GM12878 (cell line): ENCODE results near the gene IL17RC. TPM values are rescaled to one million over a fixed set of nuclear protein-coding genes. Genes with fewer than 3 reads are reported as not detected.

Experiments
- BHLHE40 ChIP-seq, 2 experiments: fragments of 450-650 bp in 1 of 2; IDR thresholded peaks; 2 replicates each; pipeline ENCODE4 v1.6.1; 2011 to 2017; ENCODE audit warnings: low read depth in 2 of 2, borderline replicate concordance in 1 of 2, improper control_type of control experiment in 1 of 2, low read length in 1 of 2, mild to moderate bottlenecking in 1 of 2
- BRCA1 ChIP-seq: IDR thresholded peaks from 2 replicates; pipeline ENCODE4 v1.6.1; 2011; ENCODE audit warnings: low read depth, low read length, improper control_type of control experiment
- CREB1 ChIP-seq: IDR thresholded peaks from 2 replicates; pipeline ENCODE4 v1.6.1; 2012; ENCODE audit warnings: low read depth, mild to moderate bottlenecking, inconsistent platforms
- EED ChIP-seq: sonication (generic); IDR thresholded peaks from 2 replicates; pipeline ENCODE4 v1.6.1; 2016; ENCODE audit warnings: antibody characterized with exemption, low read depth
- ETV6 ChIP-seq, 2 experiments: fragments of 450-650 bp in 1 of 2; IDR thresholded peaks in 1 of 2; conservative IDR thresholded peaks in 1 of 2; 2 replicates each; pipeline ENCODE4 v1.6.1; 2014; ENCODE audit warnings: antibody characterized with exemption in 1 of 2, borderline replicate concordance in 1 of 2, low read depth in 1 of 2, mild to moderate bottlenecking in 1 of 2, moderate library complexity in 1 of 2
- GABPA ChIP-seq: IDR thresholded peaks from 2 replicates; pipeline ENCODE4 v1.6.1; 2014; ENCODE audit warnings: antibody characterized with exemption, low read depth, mild to moderate bottlenecking, inconsistent platforms
- GATAD2B ChIP-seq: fragments of 450-650 bp; conservative IDR thresholded peaks from 2 replicates; pipeline ENCODE4 v1.6.1; 2017; ENCODE audit warnings: low read depth, mild to moderate bottlenecking, moderate library complexity
- IKZF2 ChIP-seq, 2 experiments: fragments of 450-650 bp; IDR thresholded peaks; 2 replicates each; pipeline ENCODE4 v1.6.1; 2017; ENCODE audit warnings: mild to moderate bottlenecking in 2 of 2, moderate library complexity in 2 of 2
- KLF5 ChIP-seq: fragments of 450-650 bp; IDR thresholded peaks from 2 replicates; pipeline ENCODE4 v1.6.1; 2014; ENCODE audit warnings: mild to moderate bottlenecking; ENCODE audit not compliant: partially characterized antibody
- LARP7 ChIP-seq: fragments of 450-650 bp; IDR thresholded peaks from 2 replicates; pipeline ENCODE4 v1.6.1; 2017; ENCODE audit warnings: mild to moderate bottlenecking
- MEF2A ChIP-seq: IDR thresholded peaks from 2 replicates; pipeline ENCODE4 v1.6.1; 2011; ENCODE audit warnings: low read depth, mild to moderate bottlenecking, low read length, moderate library complexity; ENCODE audit not compliant: insufficient read depth
- MTA3 ChIP-seq: IDR thresholded peaks from 2 replicates; pipeline ENCODE4 v1.6.1; 2012; ENCODE audit warnings: low read length, inconsistent platforms, borderline replicate concordance
- PAX5 ChIP-seq: IDR thresholded peaks from 2 replicates; pipeline ENCODE4 v1.6.1; 2011; ENCODE audit warnings: low read depth, low read length, borderline replicate concordance
- PKNOX1 ChIP-seq: fragments of 450-650 bp; IDR thresholded peaks from 2 replicates; pipeline ENCODE4 v1.6.1; 2016; ENCODE audit warnings: mild to moderate bottlenecking
- POU2F2 ChIP-seq: IDR thresholded peaks from 3 replicates; pipeline ENCODE4 v1.6.1; 2011; ENCODE audit warnings: low read depth, mild to moderate bottlenecking, low read length, borderline replicate concordance
- RUNX3 ChIP-seq: IDR thresholded peaks from 2 replicates; pipeline ENCODE4 v1.6.1; 2012; ENCODE audit warnings: low read length, inconsistent platforms
- SIN3A ChIP-seq: IDR thresholded peaks from 2 replicates; pipeline ENCODE4 v1.6.1; 2012; ENCODE audit warnings: low read depth, low read length, improper control_type of control experiment
- SMARCA5 ChIP-seq: fragments of 450-650 bp; IDR thresholded peaks from 2 replicates; pipeline ENCODE4 v1.6.1; 2017; ENCODE audit warnings: mild to moderate bottlenecking
- SP1 ChIP-seq: IDR thresholded peaks from one replicate; pipeline ENCODE4 v1.6.1; 2011; ENCODE audit warnings: low read depth, low read length
- STAT1 ChIP-seq: fragments of 450-650 bp; conservative IDR thresholded peaks from 2 replicates; pipeline ENCODE4 v1.6.1; 2014; ENCODE audit warnings: antibody characterized with exemption, mild to moderate bottlenecking
- STAT3 ChIP-seq: IDR thresholded peaks from 2 replicates; pipeline ENCODE4 v1.6.1; 2011; ENCODE audit warnings: low read depth, low read length, improper control_type of control experiment
- SUZ12 ChIP-seq: fragments of 200-600 bp; sonication (generic); IDR thresholded peaks from one replicate; pipeline ENCODE4 v1.6.1; 2018; ENCODE audit warnings: antibody characterized with exemption, mild to moderate bottlenecking; ENCODE audit not compliant: unreplicated experiment
- USF2 ChIP-seq: IDR thresholded peaks from 2 replicates; pipeline ENCODE4 v1.6.1; 2011; ENCODE audit warnings: low read depth, low read length, improper control_type of control experiment, borderline replicate concordance
- YY1 ChIP-seq: IDR thresholded peaks from 2 replicates; pipeline ENCODE4 v1.6.1; 2011; ENCODE audit warnings: low read depth, mild to moderate bottlenecking, low read length
- ZBTB40 ChIP-seq: fragments of 450-650 bp; IDR thresholded peaks from 2 replicates; pipeline ENCODE4 v1.6.1; 2016; ENCODE audit warnings: mild to moderate bottlenecking, moderate library complexity, borderline replicate concordance
- ZNF217 ChIP-seq: fragments of 450-650 bp; IDR thresholded peaks from 2 replicates; pipeline ENCODE4 v1.6.1; 2017; ENCODE audit warnings: antibody characterized with exemption, mild to moderate bottlenecking
- polyA plus RNA-seq, 11 experiments: library from polyadenylated mRNA; depleted of rRNA in 4 of 11; unstranded in 6 of 11; stranded (reverse) in 5 of 11; fragments of >200 nt; fragmentation: Nextera tagmentation in 4 of 11; fragmentation: Illumina TruSeq in 1 of 11; extraction: Ambion mirVana in 4 of 11; extraction: Trizol in 1 of 11; gene quantifications; 1 replicate in 1 of 11; 2 replicates in 10 of 11; pipeline versions ENCODE4 v1.2.1 to v1.2.3, GENCODE V29; 2011 to 2016; ENCODE audit warnings: inconsistent platforms in 2 of 11, missing spikeins in 2 of 11, low read depth in 1 of 11
- total RNA-seq, 4 experiments: library from RNA; depleted of rRNA in 3 of 4; stranded (reverse); fragments of >200 nt in 3 of 4; fragmentation: Illumina TruSeq in 1 of 4; extraction: Trizol in 1 of 4; gene quantifications; 2 replicates each; pipeline versions ENCODE4 v1.2.1 to v1.2.3, GENCODE V29; 2013 to 2021

The IL17RC gene
- total and polyA plus RNA-seq, 10 of the 15 experiments (the other 5 are each of a cell fraction or from before 2014, with no cell fraction given): 0.07 to 4.4 (median 0.34) TPM; not detected in 3

- peak in 1 of 2 experiments; percentile 65; a peak in 2 of 4 replicates for TF ChIP-seq BHLHE40 (IDR thresholded peaks at IDR 0.05; ENCODE audit: borderline replicate concordance in 1 of 2, low read depth in 2 of 2, low read length in 1 of 2)
- no peak for TF ChIP-seq SIN3A
- no peak for TF ChIP-seq KLF5
- no peak for TF ChIP-seq SP1
- no peak for TF ChIP-seq GABPA
- TF ChIP-seq IKZF2 (IDR thresholded peaks at IDR 0.05): peak in 1 of 2 experiments; percentile 27; a peak in 1 of 4 replicates
- TF ChIP-seq SMARCA5: peak; percentile 96
- no peak for TF ChIP-seq ETV6 (conservative IDR thresholded peaks at IDR 0.05 in 1 of 2, IDR thresholded peaks at IDR 0.05 in 1 of 2; ENCODE audit: borderline replicate concordance in 1 of 2, low read depth in 1 of 2)
- TF ChIP-seq ZBTB40: no peak
- TF ChIP-seq STAT3: no peak
- TF ChIP-seq PAX5: no peak
- peak; percentile 82; the same call in 1 of the 2 replicates for TF ChIP-seq LARP7
- TF ChIP-seq RUNX3: peak; percentile 14
- TF ChIP-seq GATAD2B: 0 out of 2 replicates have a peak, but pooled peaks have one; percentile 72
- peak; percentile 76 for TF ChIP-seq YY1
- TF ChIP-seq PKNOX1: 0 out of 2 replicates have a peak, but pooled peaks have one; percentile 8
- TF ChIP-seq SUZ12: no peak
- no peak for TF ChIP-seq MTA3
- TF ChIP-seq USF2: no peak
- TF ChIP-seq POU2F2: peak; percentile 7; the same call in 1 of the 3 replicates
- TF ChIP-seq STAT1: peak; percentile 20; the same call in 1 of the 2 replicates
- TF ChIP-seq BRCA1: no peak
- TF ChIP-seq ZNF217: peak; percentile 97
- TF ChIP-seq CREB1: 0 out of 2 replicates have a peak, but pooled peaks have one; percentile 31
- TF ChIP-seq EED: 0 out of 2 replicates have a peak, but pooled peaks have one; percentile 25
- TF ChIP-seq MEF2A: no peak
Measured at GRCh38 chr3:9951962-9952805, 35.3 kb downstream of the IL17RC start, which contains the start of gene PRRT3 (continued).
